GM21717 (cell line): ENCODE results near the gene CRHR1.
"Not testable (repeated sequence)": the region's sequence is repeated elsewhere in the genome, so short reads cannot be mapped to it uniquely, and the experiment has no call there.

Experiments used
- ATAC-seq: cut with Tn5 transposase; IDR thresholded peaks from one replicate; pipeline ENCODE4 v1.9.1; 2021; ENCODE audit warnings: mild to moderate bottlenecking, moderate library complexity; ENCODE audit not compliant: unreplicated experiment

The CRHR1 gene

DNA sequence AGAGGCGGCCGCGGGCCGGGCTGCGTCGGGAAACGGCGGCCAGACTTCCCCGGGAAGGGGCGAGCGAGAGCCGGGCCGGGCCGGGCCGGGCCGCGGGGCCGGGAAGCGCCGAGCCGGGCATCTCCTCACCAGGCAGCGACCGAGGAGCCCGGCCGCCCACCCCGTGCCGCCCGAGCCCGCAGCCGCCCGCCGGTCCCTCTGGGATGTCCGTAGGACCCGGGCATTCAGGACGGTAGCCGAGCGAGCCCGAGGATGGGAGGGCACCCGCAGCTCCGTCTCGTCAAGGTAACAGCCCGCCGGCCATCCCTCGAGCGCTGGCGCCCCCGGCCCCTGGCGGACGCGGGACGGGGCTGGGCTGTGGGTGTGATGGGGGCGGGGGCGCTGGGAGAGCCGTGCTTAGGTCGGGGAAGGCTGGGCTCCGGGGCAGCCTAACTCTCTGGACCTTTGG is at the start of gene CRHR1:
Gene CRHR1, plus strand, starts transcription at position 28 of the 448 bp plus-strand sequence. Its CDS starts 225 bp downstream, at position 253.
- ATAC-seq = no peak

DNA sequence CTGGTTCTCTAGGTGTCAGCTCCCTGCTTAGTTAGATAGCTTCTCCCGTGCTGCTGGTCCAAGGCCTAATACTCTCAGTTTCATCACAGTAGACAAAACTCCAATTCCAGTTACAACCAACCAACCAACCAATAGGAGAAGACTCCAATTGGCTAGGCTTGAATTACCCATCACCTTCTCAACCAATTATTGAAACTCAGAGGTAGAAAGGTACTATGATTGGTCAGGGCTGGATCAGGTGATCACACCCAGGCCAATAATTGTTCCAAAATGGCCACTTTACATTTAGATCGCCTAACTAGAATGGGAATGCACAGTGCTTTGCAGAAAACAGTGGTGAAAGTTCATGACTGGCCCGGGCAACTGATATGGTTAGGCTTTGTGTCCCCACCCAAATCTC is 49.5 kb upstream of the CRHR1 start:
- no peak for ATAC-seq

DNA sequence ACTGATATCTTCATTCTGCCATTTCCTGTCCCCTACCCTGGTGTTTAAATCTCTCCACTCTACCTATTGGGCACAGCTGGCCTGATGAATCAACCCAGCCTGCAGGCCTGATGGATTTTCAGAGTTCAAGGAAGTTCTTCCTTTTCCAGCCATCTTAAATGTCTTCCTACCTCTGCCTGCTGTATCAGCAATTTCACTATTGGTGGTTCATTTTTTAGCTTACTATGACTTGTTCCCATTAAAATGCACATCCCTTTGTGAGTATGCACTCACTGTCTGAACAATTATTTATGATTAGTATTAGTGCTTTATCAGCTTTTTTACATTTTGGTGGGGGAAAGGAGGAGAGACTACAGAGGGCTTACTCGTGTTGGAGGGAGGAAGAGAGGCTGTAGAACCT is 48.6 kb upstream of the CRHR1 start:
- ATAC-seq = no peak

DNA sequence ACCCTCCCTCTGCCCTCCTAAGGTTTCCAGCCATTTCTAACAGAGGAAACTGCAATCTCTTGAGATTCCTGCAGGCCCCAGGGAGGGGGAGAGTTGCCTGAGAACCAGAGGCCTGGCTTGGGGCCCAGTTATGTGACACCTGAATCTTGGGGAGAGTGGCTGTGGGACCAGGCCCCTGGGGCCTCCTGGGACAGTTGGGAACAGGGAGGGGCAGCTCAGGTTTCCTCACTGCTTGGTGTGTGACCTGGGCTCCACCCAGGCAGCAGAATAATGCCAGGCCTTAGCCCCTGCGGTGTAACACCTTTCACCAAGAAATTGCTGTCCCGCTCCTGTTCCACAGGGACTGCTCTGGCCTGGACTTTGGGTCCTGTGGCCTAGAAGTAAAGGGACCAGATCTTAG is 44.3 kb upstream of the CRHR1 start:
- ATAC-seq = no peak

DNA sequence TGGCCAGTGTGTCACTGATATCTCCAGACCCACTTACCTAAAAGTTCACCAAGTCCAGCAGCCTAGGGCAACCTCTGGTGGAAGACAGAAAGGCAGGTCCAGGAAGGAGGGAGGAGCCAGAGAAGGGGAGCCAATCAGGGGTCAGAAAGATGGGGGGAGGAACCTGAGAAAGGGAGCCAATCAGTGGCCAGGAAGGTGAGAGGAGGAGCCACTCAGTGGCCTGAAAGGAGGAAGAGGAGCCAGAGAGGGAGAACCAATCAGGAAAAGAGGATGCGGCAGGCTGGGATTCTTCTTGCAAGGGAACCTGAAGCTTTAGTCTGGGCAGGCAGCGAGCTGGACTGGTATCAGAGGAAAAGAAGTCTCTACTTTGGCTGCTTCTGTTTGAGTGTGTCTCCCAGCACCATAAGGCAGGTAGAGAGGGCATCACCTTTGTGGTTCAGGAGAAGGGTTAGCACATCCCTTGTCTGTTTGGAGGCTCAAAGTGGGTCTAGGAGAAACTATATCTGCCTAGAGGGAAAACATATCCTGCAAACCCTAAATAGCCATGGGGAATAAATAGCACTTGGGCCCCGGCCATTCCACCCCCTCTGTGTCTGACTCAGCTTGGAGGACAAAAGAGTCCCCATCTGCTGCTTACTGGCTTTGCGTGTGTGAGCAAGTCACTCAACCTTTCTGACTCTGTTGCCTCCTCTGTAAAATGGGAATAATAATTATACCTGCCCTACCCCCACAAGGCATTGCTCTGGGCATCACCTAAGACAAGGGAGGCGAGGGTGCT is 43.4 kb upstream of the CRHR1 start:
- no peak for ATAC-seq

DNA sequence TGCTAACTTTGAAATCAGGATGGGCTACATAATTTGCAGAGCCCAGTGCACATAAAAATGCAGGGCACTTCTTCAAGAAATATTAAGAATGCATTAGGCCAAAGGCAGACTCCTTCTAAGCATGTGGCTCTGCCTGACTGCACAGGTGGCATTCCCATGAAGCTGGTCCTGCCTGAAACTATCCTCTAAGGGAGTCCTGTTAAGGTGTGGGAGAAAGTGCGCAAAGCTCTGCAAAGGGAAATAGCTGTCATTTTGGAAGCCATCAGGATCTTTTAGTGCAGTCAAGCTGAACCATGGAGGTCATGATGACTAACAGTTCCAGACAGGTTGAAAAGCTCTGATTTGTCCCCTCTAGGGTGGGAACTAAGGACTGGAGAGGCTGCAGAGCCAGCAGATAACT is 41.9 kb upstream of the CRHR1 start:
- ATAC-seq = no peak

DNA sequence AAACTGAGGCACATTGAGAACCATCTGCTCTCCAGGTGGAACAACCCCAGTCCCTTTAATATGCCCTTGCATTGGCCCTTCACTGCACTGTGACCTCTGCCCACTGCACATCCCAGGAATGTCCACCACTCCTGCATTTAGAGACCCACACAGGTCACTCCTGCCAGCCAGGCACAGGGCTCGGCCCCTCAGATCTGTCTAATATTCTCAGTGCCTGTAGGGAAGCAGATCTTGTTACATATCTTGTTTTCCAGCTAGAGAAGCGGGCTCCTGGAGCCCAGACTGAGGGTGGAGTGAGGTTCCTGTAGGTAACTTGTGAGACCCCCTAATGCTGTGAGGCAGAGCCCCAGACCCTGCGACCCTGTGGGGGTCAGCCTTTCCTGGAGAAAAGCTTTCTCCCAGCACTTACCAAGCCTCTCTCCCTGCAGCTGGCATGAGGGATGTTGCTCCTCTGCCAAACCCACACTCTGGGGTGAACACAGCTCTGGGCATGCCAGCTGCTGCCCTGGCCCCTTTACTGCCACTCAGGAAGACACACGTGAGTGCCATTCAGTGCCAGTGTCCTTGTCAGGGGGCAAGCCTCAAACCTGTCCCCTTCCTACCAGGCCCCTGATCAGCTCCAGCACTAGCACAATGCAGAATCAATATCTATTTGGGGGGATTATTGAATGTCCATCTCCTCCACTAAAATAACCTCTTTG is 40.3 kb upstream of the CRHR1 start:
- ATAC-seq = no peak

DNA sequence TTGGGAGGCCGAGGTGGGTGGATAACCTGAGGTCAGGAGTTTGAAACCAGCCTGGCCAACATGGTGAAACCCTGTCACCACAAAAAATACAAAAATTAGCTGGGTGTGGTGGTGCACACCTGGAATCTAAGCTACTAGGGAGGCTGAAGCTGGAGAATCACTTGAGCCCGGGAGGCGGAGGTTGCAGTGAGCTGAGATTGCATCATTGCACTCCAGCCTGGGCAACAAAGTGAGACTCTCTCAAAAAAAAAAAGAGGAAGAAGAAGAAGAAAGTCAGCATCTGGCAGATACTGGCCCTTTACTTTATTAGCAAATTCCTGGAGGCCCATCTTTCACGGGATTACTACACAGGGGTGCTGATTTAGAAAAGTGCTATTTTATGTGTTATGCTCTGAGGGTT is 39.3 kb upstream of the CRHR1 start:
- not testable (repeated sequence) for ATAC-seq

DNA sequence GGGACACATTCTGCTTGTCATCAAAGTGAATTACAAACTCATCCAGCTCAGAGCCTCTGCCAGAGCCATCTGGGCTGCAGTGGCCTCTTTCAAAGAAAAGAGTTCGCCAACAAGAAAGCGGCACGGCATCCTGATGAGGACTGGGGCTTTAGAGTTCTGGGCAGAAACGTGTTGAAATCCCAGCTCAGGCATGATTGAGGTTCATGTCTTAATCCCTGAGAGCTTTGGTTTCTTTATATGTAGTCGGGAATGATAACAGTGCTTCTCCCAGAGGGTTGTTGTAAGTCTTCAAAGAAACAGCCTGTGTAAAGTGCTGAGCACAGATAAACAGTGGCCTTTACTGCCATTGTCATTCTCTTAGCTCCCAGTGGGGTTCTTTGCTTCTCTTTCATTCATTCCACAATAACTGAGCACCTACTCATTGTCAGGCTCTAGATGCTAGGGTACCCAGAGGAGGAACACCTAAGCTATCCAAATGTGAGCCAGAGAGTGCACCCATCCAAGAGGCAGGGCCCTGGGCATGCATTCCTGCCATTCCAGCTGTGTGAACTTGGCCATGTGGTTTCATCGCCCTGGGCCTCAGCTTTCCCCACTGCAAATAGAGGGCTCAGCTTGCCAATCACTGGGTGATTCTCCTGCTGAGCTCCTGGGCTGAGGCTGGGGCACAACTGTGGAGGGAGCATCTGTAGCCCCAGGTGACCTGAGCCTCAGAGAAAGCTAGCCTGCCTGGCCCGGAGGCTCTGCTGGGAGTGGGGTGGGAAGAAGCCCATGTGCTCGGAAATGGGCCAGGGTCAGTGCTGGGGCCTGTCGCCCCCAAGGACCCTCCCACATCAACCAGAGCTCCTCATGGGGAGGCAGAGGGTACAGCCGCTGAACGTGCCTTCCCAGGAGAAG is 38.3 kb upstream of the CRHR1 start:
- ATAC-seq = no peak

DNA sequence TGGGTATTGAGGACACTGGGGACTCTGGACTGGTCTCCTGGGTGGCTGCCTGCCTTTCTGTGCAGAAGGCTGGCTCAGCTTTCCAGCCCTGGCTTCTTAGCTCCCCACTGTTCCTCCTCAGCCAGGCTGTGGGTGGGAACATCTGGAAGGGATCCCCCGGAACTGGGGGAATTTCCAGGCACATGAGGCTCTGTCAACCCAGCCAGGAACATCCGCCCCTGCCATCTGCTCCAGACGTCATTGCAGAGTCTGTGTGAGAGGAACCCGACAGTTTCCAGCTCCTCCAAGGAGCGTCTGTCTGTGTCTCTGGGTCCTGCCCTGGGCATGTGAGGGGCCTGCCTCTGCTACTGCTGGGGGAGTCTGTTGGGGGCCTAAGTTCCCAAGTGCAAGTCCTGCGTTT is 36.2 kb upstream of the CRHR1 start:
- no peak for ATAC-seq

DNA sequence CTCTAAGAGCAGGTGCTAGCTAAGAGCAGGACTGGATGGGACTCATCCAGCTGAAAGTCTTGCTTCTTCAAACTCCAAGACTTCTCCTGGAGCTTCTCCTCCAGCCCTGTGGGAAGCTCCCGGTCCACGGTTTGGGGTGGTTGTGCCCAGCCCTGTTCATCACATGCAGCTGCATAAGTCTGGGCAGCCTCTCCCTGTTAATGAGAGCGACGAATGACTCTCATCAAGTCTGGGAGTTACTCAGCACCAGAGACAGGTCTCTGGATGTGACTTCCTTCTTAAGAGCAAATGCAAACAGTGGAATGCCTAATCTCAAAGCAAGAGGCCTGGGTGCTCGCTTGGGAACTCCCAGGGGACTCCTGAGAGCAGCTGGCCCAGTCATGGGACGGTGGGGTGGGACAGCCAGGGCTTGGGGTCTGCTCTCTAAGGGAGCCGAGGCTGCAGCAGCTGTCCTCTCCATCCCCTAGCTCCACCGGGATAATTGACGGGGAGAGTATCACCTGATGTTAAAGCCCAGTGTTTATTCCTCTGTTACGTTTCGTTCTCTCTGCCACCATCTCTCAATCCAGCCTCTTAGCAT is 35.3 kb upstream of the CRHR1 start:
- ATAC-seq = no peak

DNA sequence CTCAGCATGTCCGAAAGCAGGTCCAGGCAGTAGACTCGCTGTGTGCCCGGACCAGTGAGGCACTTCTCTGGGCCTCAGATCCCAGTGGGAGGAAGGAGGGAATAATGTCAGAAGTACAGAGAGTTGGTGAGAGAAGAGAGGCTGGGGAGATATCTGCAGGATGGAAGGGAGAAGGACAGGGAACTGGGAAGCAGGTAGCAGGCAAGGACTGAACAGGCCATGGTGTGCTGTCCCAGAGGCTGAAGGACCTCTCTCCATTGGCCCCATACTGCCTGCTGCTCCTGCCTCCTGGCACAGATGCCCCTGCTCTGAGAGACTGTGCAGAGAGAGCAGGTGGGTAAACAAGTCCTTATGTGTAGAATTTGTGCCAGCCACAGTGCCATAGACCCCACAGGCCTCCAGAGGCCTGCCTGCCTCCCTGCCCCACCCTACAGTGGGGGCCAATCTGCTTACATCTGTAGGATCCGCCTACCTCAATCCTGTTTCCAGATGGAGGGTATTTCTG is 34.2 kb upstream of the CRHR1 start:
- no peak for ATAC-seq

DNA sequence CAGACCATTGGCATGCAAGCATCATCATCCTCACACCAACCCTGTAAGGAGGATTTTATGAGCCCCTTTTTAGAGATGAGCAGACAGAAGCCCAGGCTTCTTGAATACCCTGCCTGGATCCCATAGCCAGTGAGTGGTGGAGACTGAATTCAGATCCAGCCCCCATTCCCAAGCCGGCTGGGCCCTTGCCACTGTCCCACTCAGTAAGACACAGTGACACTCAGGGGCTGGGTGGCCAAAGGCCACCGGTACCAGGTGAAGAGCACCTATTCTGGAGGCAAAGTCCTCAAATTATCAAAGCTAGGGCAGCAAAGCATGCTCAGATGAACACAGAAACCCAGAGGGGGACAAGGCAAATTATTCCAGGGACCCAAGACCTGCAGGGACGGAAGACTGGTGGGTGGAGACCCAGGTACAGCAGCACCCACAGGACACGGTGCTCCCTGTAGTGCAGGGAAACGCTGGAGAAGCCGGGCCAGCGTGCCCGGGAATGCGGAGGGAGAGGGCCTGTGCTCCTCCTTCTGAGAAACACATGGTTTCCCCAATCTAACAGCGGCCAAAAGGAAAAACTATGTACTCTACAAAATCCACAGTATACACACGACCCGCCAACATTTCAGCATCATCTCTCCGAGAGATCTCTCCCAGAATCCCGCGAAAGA is 33.2 kb upstream of the CRHR1 start:
- no peak for ATAC-seq

DNA sequence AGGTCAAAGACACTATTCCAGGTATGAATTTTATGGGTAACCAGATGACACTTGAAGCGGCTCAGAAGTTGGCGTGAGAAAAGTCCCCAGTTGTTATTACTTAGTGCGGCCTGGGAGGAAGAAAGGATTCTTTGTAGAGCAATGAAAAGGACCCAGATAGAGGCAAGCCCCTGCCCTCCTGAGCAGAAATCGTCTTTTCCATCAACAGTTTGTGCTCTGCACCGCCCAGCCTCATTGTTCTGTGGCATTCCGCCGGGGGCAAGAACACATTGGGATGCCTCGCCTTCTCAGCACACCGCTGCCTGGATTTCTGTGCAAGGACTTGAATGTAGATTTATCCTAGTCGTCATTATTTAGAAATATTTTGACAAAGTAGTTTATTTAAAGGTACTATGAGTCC is 32.7 kb upstream of the CRHR1 start:
- no peak for ATAC-seq

DNA sequence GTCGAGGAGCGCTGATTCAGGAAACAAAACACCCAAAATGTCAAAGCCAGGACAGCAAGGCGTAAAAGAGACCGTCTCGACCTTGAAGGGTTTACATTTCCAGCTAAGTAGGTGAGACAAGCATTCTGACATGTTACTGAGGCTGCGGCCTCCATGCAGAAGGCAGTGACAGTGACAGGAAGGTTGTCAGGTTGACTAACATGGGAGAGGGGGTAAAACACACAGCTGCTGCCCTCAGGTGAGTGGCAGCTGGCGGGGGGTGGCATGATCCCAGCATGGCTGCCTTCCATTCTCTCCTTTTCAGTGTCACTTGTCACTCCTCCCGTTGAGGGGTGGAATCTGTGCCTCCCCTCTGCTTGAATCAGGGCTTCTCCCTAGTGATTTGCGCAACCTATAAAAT is 31.9 kb upstream of the CRHR1 start:
- no peak for ATAC-seq

DNA sequence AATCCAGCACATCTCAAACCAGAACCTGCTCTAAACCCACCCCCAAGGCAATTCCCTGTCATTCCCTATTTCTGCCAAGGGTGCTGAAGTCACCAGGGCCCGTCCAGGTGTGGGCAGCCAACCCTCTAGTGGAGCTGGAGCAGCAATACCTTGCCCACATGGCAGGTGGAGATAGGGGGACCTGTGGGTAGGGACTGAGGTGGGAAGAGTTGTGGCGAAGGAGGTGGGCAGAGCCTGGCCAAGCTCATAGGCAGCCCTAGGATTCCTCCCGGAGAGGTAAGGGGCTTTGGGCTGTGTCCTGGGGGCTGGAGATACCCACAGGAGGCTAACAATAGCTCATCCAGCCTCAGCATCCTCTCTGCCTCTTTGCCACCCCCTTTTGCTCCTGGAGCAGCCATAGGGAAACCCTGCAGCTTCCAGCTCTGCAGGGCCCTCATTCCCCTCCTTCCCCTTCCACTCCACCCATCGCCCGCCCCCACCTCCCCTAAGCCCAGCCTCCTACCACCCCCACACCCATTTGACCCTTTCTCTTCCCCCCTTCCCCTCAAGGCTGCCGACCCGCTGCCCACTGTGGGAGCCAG is 30.4 kb upstream of the CRHR1 start:
- no peak for ATAC-seq

DNA sequence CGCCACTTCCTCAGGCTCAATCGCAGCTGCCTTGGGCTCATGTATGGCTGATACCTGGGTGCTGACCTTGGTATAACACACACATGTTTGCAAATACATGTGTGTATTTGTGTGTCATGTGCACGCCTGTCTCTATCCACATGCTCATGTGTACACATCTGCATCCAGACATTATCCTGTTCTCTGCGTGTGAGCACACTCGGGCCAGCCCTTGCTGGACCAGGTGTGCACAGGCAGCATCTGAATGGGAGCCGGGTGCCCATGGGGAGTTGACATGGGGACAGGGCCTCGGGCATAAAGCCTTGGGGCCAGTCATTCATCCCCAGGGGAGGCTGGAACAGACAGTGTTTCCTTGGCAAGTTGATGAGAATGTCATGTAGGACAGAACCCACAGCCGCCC is 29.1 kb upstream of the CRHR1 start:
- ATAC-seq = no peak

DNA sequence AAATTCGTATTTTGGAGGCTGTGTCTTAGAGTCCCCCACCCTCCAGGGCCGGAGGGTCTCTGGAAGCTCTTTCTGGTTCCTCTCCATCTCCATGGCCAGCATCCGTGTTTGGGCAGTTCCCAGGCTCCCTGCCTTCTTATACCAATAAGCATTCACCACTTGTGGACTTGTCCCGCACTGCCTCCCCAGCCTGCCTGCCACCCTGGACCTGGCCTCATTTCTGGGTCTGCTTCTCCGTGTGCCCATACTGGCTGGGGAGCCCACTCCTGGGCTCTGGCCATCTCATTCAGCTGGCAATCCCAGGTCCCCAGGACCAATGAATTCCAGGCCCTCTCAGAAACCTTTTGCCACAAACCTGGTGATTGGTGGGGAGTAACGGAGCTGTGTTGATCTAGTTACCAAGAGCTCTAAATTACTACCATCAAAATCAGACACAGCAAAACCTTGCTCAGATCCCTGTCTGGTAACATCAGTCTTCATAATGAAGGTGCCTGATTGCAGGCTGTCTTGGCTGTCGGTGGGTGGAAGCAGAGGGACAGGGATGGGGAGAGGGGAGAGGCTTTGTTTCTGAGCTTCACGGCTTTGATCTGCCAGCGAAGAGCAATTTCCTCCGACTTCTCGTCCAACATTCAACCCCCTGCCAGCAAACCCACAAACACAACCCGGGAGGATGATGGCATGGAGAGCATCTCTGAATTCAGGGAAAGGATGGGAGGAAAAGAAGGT is 27.7 kb upstream of the CRHR1 start:
- no peak for ATAC-seq

DNA sequence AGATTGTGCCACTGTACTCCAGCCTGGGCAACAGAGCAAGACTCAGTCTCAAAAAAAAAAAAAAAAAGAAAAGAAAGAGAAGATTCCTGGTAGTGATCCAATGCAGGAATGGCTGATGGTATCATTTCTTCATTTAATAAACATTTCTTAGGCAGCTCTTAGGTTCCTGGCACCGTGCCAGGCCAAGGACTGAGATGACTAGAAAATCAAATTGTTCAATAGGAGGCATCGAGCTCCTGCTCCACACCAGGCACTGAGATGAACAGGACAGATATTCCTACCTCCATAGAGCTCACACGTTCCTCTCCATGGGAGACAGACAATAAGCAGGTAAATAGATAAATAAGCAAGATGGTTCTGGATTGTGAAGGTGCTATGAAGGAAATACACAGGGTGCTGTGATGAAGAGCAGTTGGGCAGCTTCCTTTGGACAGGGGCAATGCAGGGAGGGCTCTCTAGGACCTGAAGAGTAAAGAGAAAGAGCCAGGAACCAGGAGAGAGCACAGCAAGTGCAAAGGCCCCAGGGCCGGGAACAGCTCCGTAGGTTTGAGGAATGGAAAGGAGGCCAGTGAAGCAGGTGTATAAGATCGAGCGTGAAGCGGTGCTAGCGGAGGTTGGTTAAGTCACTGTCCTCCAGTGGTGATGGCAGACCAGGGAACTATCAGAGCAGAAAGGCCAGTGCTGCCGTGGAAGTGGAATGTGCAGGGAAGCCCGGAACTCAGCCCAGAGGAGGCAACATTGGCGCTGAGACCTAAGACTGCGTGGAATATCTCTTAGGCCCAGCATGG is 26.5 kb upstream of the CRHR1 start:
- ATAC-seq = no peak
